Lower leg skin (tissue), 3 donors: ENCODE measurements around the gene SLC35F3.

ENCODE experiments used
- CTCF ChIP-seq, 3 donors: fragments of 450-650 bp; IDR thresholded peaks; one replicate each; pipeline ENCODE4 v1.5.1; 2016; ENCODE audit warnings: antibody characterized with exemption in 3 of 3, mild to moderate bottlenecking in 3 of 3, moderate library complexity in 2 of 3
- POLR2A ChIP-seq, 2 donors: fragments of 450-650 bp; IDR thresholded peaks; one replicate each; pipeline ENCODE4 v1.6.1; 2016 to 2017; ENCODE audit warnings: antibody characterized with exemption in 2 of 2, mild to moderate bottlenecking in 1 of 2, moderate library complexity in 1 of 2

GRCh38 chr1:233883671-233884070, 20.8 kb upstream of the SLC35F3 start:
- no peak for TF ChIP-seq POLR2A (IDR thresholded peaks at IDR 0.05)
- TF ChIP-seq CTCF (IDR thresholded peaks at IDR 0.05): no peak
